PC-9 (cell line): Measurements from ENCODE around the gene TMEFF2. TPM values are rescaled to one million over a fixed set of nuclear protein-coding genes. Genes with fewer than 3 reads are reported as not detected.

Experiments
- BruUV-seq: library from RNA; stranded (reverse); fragments of 400-500 nt; replicated peaks from 2 replicates; lab custom pipeline; 2021; lab: Mats Ljungman, UMichigan
- CTCF ChIA-PET: fragments of 300-600 bp; sonication (Branson Sonifier 250); formaldehyde crosslinking; loops from one replicate; lab custom pipeline; 2022; ENCODE audit warnings: antibody characterized with exemption; lab: Charles Lee
- POLR2A ChIA-PET: fragments of 300-600 bp; sonication (Branson Sonifier 250); formaldehyde crosslinking; loops from one replicate; lab custom pipeline; 2022; ENCODE audit warnings: antibody characterized with exemption; ENCODE audit not compliant: unreplicated experiment; lab: Charles Lee
- DNase-seq, 2 experiments: peaks; one replicate each; pipeline versions ENCODE4 v3.0.0 to v3.0.0-alpha.2; 2015 to 2022; ENCODE audit warnings: mixed read lengths in 1 of 2
- H2AFZ ChIP-seq: fragments of 200-600 bp; sonication (generic); 2 replicates; pipeline ENCODE4 v1.8.1; 2017; ENCODE audit warnings: antibody characterized with exemption
- H3F3A ChIP-seq: fragments of 200-600 bp; sonication (generic); 2 replicates; pipeline ENCODE4 v1.8.1; 2017; ENCODE audit warnings: antibody characterized with exemption, mild to moderate bottlenecking, low read depth; ENCODE audit not compliant: insufficient read depth
- H3K27ac ChIP-seq: fragments of 200-600 bp; sonication (generic); 2 replicates; pipeline ENCODE4 v1.6.1; 2016; ENCODE audit warnings: mixed run types
- H3K27me3 ChIP-seq: fragments of 200-600 bp; sonication (generic); 2 replicates; pipeline ENCODE4 v1.6.1; 2016; ENCODE audit warnings: low read depth, mixed run types; ENCODE audit not compliant: insufficient read depth
- H3K36me3 ChIP-seq: fragments of 200-600 bp; sonication (generic); 2 replicates; pipeline ENCODE4 v1.6.1; 2016; ENCODE audit warnings: low read depth, mixed run types
- H3K4me1 ChIP-seq: fragments of 200-600 bp; sonication (generic); replicated peaks from 2 replicates; pipeline ENCODE4 v1.6.1; 2016; ENCODE audit warnings: mixed run types; ENCODE audit not compliant: insufficient read depth
- H3K4me2 ChIP-seq: fragments of 200-600 bp; sonication (generic); 2 replicates; pipeline ENCODE4 v1.6.1; 2017; ENCODE audit warnings: mixed run types
- H3K4me3 ChIP-seq: fragments of 200-600 bp; sonication (generic); 2 replicates; pipeline ENCODE4 v1.6.1; 2016; ENCODE audit warnings: mixed run types
- H3K79me2 ChIP-seq: fragments of 200-600 bp; sonication (generic); 2 replicates; pipeline ENCODE4 v1.6.1; 2017; ENCODE audit warnings: low read depth, mixed run types
- H3K9me2 ChIP-seq: fragments of 200-600 bp; sonication (generic); 2 replicates; pipeline ENCODE4 v1.8.1; 2017; ENCODE audit warnings: mild to moderate bottlenecking; ENCODE audit not compliant: insufficient read depth
- H3K9me3 ChIP-seq: fragments of 200-600 bp; sonication (generic); 2 replicates; pipeline ENCODE4 v1.8.1; 2016; ENCODE audit warnings: low read depth; ENCODE audit not compliant: insufficient read depth
- H4K20me1 ChIP-seq: fragments of 200-600 bp; sonication (generic); 2 replicates; pipeline ENCODE4 v1.8.1; 2017; ENCODE audit not compliant: insufficient read depth
- CTCF ChIP-seq: fragments of 200-600 bp; sonication (generic); conservative IDR thresholded peaks from 2 replicates; pipeline ENCODE4 v1.6.1; 2017; ENCODE audit warnings: mixed run types, antibody characterized with exemption, mild to moderate bottlenecking, moderate library complexity
- EZH2 ChIP-seq: fragments of 200-600 bp; sonication (generic); IDR thresholded peaks from 2 replicates; pipeline ENCODE4 v1.8.0; 2017; ENCODE audit warnings: antibody characterized with exemption, low read depth
- intact Hi-C: fragments of 100-400 bp; cut with micrococcal nuclease; formaldehyde crosslinking; loops from one replicate; pipeline ENCODE4 v1.10.0; 2022; ENCODE audit not compliant: unreplicated experiment
- total RNA-seq: library from RNA; stranded (reverse); gene quantifications from 2 replicates; pipeline ENCODE4 v1.2.3, GENCODE V29; 2021

TMEFF2 gene
- total RNA-seq, 1 experiment from 2014 or later, result not detected

DNA sequence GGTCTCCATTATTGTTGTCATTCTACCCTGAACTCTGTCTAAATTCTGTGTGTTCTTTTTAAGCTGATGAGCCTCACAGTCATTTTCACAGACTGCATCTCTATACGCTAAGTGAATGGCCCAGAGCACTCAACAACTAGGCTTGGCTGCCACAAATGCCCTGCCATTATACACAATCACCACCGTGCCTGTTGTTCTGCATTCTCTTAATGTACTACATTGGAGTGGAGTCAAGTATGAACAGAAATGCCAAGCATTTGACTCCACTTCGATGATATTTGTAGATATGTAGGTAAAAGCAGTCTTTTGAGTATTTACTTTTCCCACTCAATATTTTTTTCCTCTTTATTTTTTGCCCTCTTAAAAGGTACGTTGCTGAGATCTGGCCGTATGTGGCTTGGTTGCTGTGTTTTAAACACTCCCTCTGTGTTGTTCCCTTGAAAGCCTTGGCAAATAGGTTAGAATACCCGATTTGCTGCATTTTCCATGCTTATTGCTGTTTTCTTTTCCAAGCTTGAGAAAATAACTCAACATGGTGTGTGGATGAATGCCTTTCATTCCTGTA is 36.2 kb upstream of the TMEFF2 start:
- Histone ChIP-seq H3K9me3 (no peaks in the 10 kb centered on the region), H3K4me3 (no peak overlapping the region), H3K79me2 (no peaks in the 10 kb centered on the region), H3K9me2 (no peaks in the 10 kb centered on the region), H3K4me1 (no peaks in the 10 kb centered on the region), H3K4me2 (no peak overlapping the region), H3F3A (no peaks in the 10 kb centered on the region), H3K36me3 (no peaks in the 10 kb centered on the region), H2AFZ (no peak overlapping the region), H3K27me3 (no peaks in the 10 kb centered on the region), H3K27ac (no peak overlapping the region), H4K20me1 (no peaks in the 10 kb centered on the region)
- TF ChIP-seq EZH2 (no peak), CTCF (no peak)
- ChIA-PET POLR2A (no interaction called here), CTCF (no interaction called here)
- BruUV-seq, result no TSS peak
- DNase-seq, result no peak
- intact Hi-C loops, result no loop called here

- BruUV-seq, result no TSS peak
These were observed 34.0 kb upstream of the TMEFF2 start for GRCh38 chr2:192228685-192229084.

DNA sequence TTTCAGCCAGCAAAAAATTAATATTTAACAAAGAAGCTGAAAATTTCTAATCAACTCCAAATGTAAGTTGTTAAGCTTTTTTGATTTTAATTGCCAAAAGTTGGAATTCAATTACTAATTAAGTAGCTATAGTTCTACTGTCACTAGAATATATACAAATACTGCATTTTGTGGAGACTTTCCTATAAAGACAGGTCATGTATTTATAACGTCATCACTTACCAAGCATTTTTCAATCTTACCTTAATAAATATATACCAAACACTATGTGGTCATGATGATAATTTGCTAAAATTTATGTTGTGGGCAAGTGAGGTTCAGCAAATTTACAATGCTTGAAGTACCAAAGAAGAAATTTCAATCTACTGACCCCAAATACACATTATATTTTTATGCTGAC is 24.2 kb upstream of the TMEFF2 start:
- no peak overlapping the region for H2AFZ ChIP-seq
- no peak overlapping the region for H3K4me2 ChIP-seq
- H3K27ac ChIP-seq, result no peak overlapping the region
- BruUV-seq, result no TSS peak
- no peaks in the 10 kb centered on the region for H3K9me2 ChIP-seq
- H3K36me3 ChIP-seq, result no peaks in the 10 kb centered on the region
- CTCF ChIA-PET, result no interaction called here
- H3K4me1 ChIP-seq, result no peaks in the 10 kb centered on the region
- H3K79me2 ChIP-seq, result no peaks in the 10 kb centered on the region
- no peaks in the 10 kb centered on the region for H3F3A ChIP-seq
- intact Hi-C loops, result no loop called here
- POLR2A ChIA-PET, result no interaction called here
- TF ChIP-seq CTCF (no peak), EZH2 (no peak)
- no peaks in the 10 kb centered on the region for H4K20me1 ChIP-seq
- DNase-seq, result no peak
- no peaks in the 10 kb centered on the region for H3K9me3 ChIP-seq
- no peak overlapping the region for H3K4me3 ChIP-seq
- H3K27me3 ChIP-seq, result no peaks in the 10 kb centered on the region

More at GRCh38 chr2:192228685-192229084, 34.0 kb upstream of the TMEFF2 start:
- Histone ChIP-seq H3K9me3 (no peaks in the 10 kb centered on the region), H3K79me2 (no peaks in the 10 kb centered on the region), H3K9me2 (no peaks in the 10 kb centered on the region), H2AFZ (no peak overlapping the region), H3K4me1 (no peaks in the 10 kb centered on the region), H3K36me3 (no peaks in the 10 kb centered on the region), H3K4me3 (no peak overlapping the region), H4K20me1 (no peaks in the 10 kb centered on the region), H3K27ac (no peak overlapping the region), H3F3A (no peaks in the 10 kb centered on the region), H3K27me3 (no peaks in the 10 kb centered on the region), H3K4me2 (no peak overlapping the region)
- ChIA-PET CTCF (no interaction called here), POLR2A (no interaction called here)
- TF ChIP-seq EZH2 (no peak), CTCF (no peak)
- intact Hi-C loops, result no loop called here
- DNase-seq, result no peak
